Activated CD4-positive, CD25-positive, alpha-beta regulatory T cell (primary cell): Measurements from ENCODE around the gene DKKL1.
A peak's percentile ranks its signal among the peaks of the same experiment; 100 is the strongest.

Experiments
- DNase-seq, 4 experiments: peaks; one replicate each; lab custom pipeline; 2025; lab: John Stamatoyannopoulos, UW

DKKL1 gene

GRCh38 chr19:49422407-49423070 lies 58.9 kb downstream of the DKKL1 start:
- peak in 1 of 4 experiments; percentile 25 for DNase-seq

- no peak for DNase-seq
Observed at GRCh38 chr19:49423071-49423984, 59.7 kb downstream of the DKKL1 start, which contains the start of gene PTH2. Gene PTH2 (minus strand): TSS chr19:49423441. CDS start chr19:49423339, 102 bp downstream.

- DNase-seq = no peak
Observed at GRCh38 chr19:49423985-49424303, 60.3 kb downstream of the DKKL1 start.
